MCF 10A (cell line): ENCODE measurements around the gene INAFM1. TPM values are rescaled to one million over a fixed set of nuclear protein-coding genes. Genes with fewer than 3 reads are reported as not detected.

Experiments used
- BruUV-seq: library from RNA; stranded (reverse); fragments of 400-500 nt; replicated peaks from 2 replicates; lab custom pipeline; 2021; lab: Mats Ljungman, UMichigan
- CTCF ChIA-PET: fragments of 300-600 bp; sonication (Branson Sonifier 250); formaldehyde crosslinking; extraction: SDS; loops from one replicate; lab custom pipeline; 2021; ENCODE audit warnings: antibody characterized with exemption, inconsistent platforms; lab: Yijun Ruan, JAX
- POLR2A ChIA-PET: fragments of 300-600, 350-650 bp; sonication (Branson Sonifier 250); formaldehyde crosslinking; extraction: SDS; loops from one replicate; lab custom pipeline; 2020; ENCODE audit warnings: antibody characterized with exemption, inconsistent platforms; lab: Yijun Ruan, JAX
- DNase-seq: peaks from one replicate; pipeline ENCODE4 v3.0.0-alpha.2; 2018; ENCODE audit not compliant: unreplicated experiment
- H3K27ac Mint-ChIP-seq: one replicate; pipeline ENCODE4 v1.8.0; 2022; ENCODE audit warnings: mild to moderate bottlenecking, low read depth, mixed read lengths; ENCODE audit not compliant: unreplicated experiment
- H3K27me3 Mint-ChIP-seq: one replicate; pipeline ENCODE4 v1.8.0; 2022; ENCODE audit warnings: mixed read lengths; ENCODE audit not compliant: insufficient read depth, unreplicated experiment
- H3K36me3 Mint-ChIP-seq: one replicate; pipeline ENCODE4 v1.8.0; 2022; ENCODE audit warnings: mild to moderate bottlenecking, moderate library complexity, mixed read lengths; ENCODE audit not compliant: insufficient read depth, unreplicated experiment
- H3K4me1 Mint-ChIP-seq: one replicate; pipeline ENCODE4 v1.8.0; 2022; ENCODE audit warnings: mixed read lengths; ENCODE audit not compliant: insufficient read depth, unreplicated experiment
- H3K4me3 Mint-ChIP-seq: one replicate; pipeline ENCODE4 v1.8.0; 2022; ENCODE audit warnings: mild to moderate bottlenecking, moderate library complexity, mixed read lengths; ENCODE audit not compliant: unreplicated experiment
- H3K9me3 Mint-ChIP-seq: one replicate; pipeline ENCODE4 v1.8.0; 2022; ENCODE audit warnings: mixed read lengths; ENCODE audit not compliant: unreplicated experiment
- intact Hi-C: fragments of 100-400 bp; cut with micrococcal nuclease; formaldehyde crosslinking; loops from 2 replicates; pipeline ENCODE4 v1.14.1; 2022
- total RNA-seq: library from RNA; stranded (reverse); gene quantifications from 2 replicates; pipeline ENCODE4 v1.2.3, GENCODE V29; 2022
- TF ChIP-seq, protein P1 (sequence below): fragments of 200-600 bp; IDR thresholded peaks from one replicate; pipeline ENCODE4 v1.8.0; 2022; ENCODE audit warnings: antibody characterized with exemption, mild to moderate bottlenecking; ENCODE audit not compliant: unreplicated experiment

INAFM1 gene
- total RNA-seq, 1 experiment from 2014 or later: 16.8 TPM

DNA sequence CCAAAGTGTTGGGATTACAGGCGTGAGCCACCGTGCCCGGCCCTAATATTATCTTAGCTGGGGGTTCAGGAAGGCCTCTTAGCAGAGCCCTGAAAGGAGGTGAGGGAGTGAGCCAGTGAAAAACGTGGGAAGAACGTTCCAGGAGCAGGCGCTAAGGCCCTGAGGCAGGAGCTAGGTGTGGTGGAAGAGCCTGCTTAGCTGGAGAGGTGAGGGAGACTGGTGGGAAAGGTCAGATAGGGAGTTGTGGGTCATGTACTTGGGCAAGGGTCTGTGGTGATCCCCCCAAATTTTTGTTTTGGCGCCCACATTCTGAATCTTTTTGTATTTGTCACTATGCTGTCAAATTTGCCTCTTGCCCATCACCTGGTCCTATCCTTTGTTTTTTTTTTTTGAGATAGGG is 5.1 kb upstream of the INAFM1 start:
- Mint-ChIP-seq H3K4me1 (peaks cover 9% of the 10 kb centered on the region), H3K27me3 (no peaks in the 10 kb centered on the region), H3K4me3 (no peak overlapping the region), H3K27ac (no peak overlapping the region), H3K36me3 (peaks cover 64% of the 10 kb centered on the region), H3K9me3 (no peaks in the 10 kb centered on the region)
- ChIA-PET POLR2A (interaction anchor here (1.0 to 3.4 kb wide), 3 partner anchors 10 to 20 kb away, joined by 3 to 15 read pairs (median 3); partner anchors contain the start of gene CCDC9), CTCF (interaction anchor here (2.2 kb wide), 1 partner anchor 15 kb away, joined by 11 read pairs; no protein-coding TSS in a partner anchor)
- TF ChIP-seq, protein P1, sequence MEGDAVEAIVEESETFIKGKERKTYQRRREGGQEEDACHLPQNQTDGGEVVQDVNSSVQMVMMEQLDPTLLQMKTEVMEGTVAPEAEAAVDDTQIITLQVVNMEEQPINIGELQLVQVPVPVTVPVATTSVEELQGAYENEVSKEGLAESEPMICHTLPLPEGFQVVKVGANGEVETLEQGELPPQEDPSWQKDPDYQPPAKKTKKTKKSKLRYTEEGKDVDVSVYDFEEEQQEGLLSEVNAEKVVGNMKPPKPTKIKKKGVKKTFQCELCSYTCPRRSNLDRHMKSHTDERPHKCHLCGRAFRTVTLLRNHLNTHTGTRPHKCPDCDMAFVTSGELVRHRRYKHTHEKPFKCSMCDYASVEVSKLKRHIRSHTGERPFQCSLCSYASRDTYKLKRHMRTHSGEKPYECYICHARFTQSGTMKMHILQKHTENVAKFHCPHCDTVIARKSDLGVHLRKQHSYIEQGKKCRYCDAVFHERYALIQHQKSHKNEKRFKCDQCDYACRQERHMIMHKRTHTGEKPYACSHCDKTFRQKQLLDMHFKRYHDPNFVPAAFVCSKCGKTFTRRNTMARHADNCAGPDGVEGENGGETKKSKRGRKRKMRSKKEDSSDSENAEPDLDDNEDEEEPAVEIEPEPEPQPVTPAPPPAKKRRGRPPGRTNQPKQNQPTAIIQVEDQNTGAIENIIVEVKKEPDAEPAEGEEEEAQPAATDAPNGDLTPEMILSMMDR: no peak
- intact Hi-C loops: no loop called here
- DNase-seq: no peak
- no TSS peak for BruUV-seq

GRCh38 chr19:47270408-47270807 is 4.3 kb upstream of the INAFM1 start:
- no peaks in the 10 kb centered on the region for H3K27me3 Mint-ChIP-seq
- H3K4me1 Mint-ChIP-seq: peaks cover 10% of the 10 kb centered on the region
- intact Hi-C loops: no loop called here
- H3K27ac Mint-ChIP-seq: no peak overlapping the region
- peaks cover 58% of the 10 kb centered on the region for H3K36me3 Mint-ChIP-seq
- BruUV-seq: no TSS peak
- POLR2A ChIA-PET: interaction anchor here (1.0 to 2.6 kb wide), 2 partner anchors 10 to 14 kb away, joined by 3 to 16 read pairs; partner anchors contain the start of gene CCDC9
- no peaks in the 10 kb centered on the region for H3K9me3 Mint-ChIP-seq
- no peak for DNase-seq
- TF ChIP-seq, protein P1: no peak
- H3K4me3 Mint-ChIP-seq: no peak overlapping the region
- CTCF ChIA-PET: interaction anchor here (0.6 to 2.2 kb wide), 2 partner anchors 14 to 23 kb away, joined by 3 to 11 read pairs; no protein-coding TSS in a partner anchor

DNA sequence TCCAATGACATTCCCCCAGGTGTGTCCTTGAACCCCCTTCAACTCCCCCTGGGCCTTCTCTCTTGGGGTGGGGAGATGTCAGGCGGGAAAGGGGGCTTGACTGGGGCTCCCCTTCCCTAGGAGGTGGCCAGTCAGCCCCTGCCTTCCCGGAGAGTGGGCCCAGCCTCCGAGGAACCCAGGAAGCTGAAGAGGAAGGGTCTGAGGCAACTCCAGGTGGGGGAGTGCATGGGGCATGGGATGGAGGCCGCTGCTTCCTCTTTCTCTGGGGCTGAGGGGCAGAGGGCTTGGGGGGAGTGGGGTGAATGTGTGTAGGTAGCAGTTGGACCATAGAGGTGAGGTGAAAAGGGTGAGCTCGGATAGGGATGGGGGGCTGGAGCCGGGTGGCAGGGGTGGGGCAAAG is 2.7 kb upstream of the INAFM1 start:
- Mint-ChIP-seq H3K4me3 (peak overlapping the region; percentile 79), H3K27ac (no peak overlapping the region), H3K36me3 (peaks cover 50% of the 10 kb centered on the region), H3K4me1 (peaks cover 16% of the 10 kb centered on the region), H3K27me3 (no peaks in the 10 kb centered on the region), H3K9me3 (no peaks in the 10 kb centered on the region)
- DNase-seq: no peak
- intact Hi-C loops: no loop called here
- ChIA-PET POLR2A (interaction anchor here (0.7 to 2.6 kb wide), 3 partner anchors 10 to 46 kb away, joined by 3 to 16 read pairs (median 3); partner anchors contain the start of gene CCDC9), CTCF (interaction anchor here (0.6 to 0.7 kb wide), 5 partner anchors 14 to 1542 kb away, joined by 3 to 4 read pairs (median 3); no protein-coding TSS in a partner anchor)
- BruUV-seq: no TSS peak
- TF ChIP-seq, protein P1: no peak

DNA sequence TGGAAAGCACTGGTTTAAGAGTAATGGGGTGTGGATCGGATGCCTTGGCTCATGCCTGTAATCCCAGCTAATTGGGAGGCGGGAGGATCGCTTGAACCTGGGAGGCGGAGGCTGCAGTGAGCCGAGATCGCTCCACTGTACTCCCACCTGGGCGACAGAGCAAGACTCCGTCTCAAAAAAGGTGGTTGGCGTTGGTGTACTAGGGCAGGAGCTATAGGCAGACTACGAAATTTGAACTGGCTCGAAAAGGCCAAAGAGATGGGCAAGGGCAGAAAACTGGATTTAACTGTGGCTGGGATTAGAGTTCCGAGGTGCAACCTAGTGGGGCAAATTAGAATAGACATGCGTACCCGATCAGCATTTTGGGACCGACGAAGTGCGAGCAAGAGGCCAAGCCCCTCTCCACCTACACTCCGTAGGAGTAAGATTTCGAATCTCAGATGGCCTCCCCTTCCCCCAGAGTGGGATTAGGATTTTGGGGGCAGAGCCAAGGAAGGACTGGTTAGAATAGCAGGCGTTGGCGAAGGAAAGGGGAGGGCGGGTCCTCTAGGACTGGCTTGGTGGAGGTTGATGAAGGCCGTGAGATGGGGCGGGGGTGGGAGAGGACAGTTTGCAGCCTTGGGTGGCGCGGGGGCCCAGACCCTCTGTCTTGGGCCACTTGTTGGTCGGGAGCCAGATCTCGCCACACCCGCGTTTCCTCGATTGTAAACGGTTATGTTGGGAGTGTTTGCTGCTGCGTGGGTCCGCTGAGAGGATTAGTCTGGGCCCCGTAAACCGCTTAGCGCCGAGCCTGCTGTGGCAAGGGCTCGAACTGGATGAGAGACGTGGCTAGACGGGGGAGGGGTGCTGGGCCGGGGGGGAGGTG is 2.0 kb upstream of the INAFM1 start:
- POLR2A ChIA-PET: interaction anchor here (0.7 to 2.6 kb wide), 3 partner anchors 10 to 47 kb away, joined by 3 to 16 read pairs (median 3); partner anchors contain the start of gene CCDC9
- Mint-ChIP-seq H3K36me3 (peaks cover 50% of the 10 kb centered on the region), H3K4me1 (peaks cover 16% of the 10 kb centered on the region), H3K27ac (peak overlapping the region; percentile 77), H3K9me3 (no peaks in the 10 kb centered on the region), H3K4me3 (peak overlapping the region; percentile 79), H3K27me3 (no peaks in the 10 kb centered on the region)
- DNase-seq: no peak
- intact Hi-C loops: no loop called here
- TF ChIP-seq, protein P1: no peak
- CTCF ChIA-PET: interaction anchor here (0.6 to 0.7 kb wide), 3 partner anchors 15 to 168 kb away, joined by 3 to 4 read pairs (median 3); no protein-coding TSS in a partner anchor
- no TSS peak for BruUV-seq
